Amygdala (tissue), 56 donors: ENCODE data around the gene HHIP.
A peak's percentile ranks its signal among the peaks of the same experiment; 100 is the strongest.

Source experiments
- DNase-seq, 56 donors: peaks; one replicate each; lab custom pipeline; 2025; lab: John Stamatoyannopoulos, UW

The HHIP gene

GRCh38 chr4:144653781-144654545 lies 8.0 kb downstream of the HHIP start:
- no peak for DNase-seq

- DNase-seq = no peak
Observed at GRCh38 chr4:144655491-144655890, 9.5 kb downstream of the HHIP start.

- no peak for DNase-seq
Observed at GRCh38 chr4:144656850-144657249, 10.9 kb downstream of the HHIP start.

- no peak for DNase-seq
Observed at GRCh38 chr4:144658015-144658567, 12.1 kb downstream of the HHIP start.

- no peak for DNase-seq
Observed at GRCh38 chr4:144658903-144659302, 12.9 kb downstream of the HHIP start.

- no peak for DNase-seq
Observed at GRCh38 chr4:144659447-144659846, 13.5 kb downstream of the HHIP start.

- peak in 1 of 56 donors; percentile 5 for DNase-seq
Observed at GRCh38 chr4:144663834-144664475, 18.0 kb downstream of the HHIP start.

- DNase-seq = no peak
Observed at GRCh38 chr4:144666539-144667175, 20.7 kb downstream of the HHIP start.

GRCh38 chr4:144667500-144667899 lies 21.5 kb downstream of the HHIP start:
- DNase-seq = no peak

GRCh38 chr4:144670776-144671175 lies 24.8 kb downstream of the HHIP start:
- no peak for DNase-seq

- no peak for DNase-seq
Observed at GRCh38 chr4:144674711-144675110, 28.8 kb downstream of the HHIP start.

GRCh38 chr4:144681806-144682205 lies 35.9 kb downstream of the HHIP start:
- no peak for DNase-seq

- DNase-seq = no peak
Observed at GRCh38 chr4:144683516-144683915, 37.6 kb downstream of the HHIP start.

- DNase-seq = no peak
Observed at GRCh38 chr4:144685911-144686310, 40.0 kb downstream of the HHIP start.

GRCh38 chr4:144686921-144687320 lies 41.0 kb downstream of the HHIP start:
- DNase-seq = no peak

- no peak for DNase-seq
Observed at GRCh38 chr4:144687466-144687865, 41.5 kb downstream of the HHIP start.

- no peak for DNase-seq
Observed at GRCh38 chr4:144688035-144688569, 42.1 kb downstream of the HHIP start.

GRCh38 chr4:144689125-144689524 lies 43.2 kb downstream of the HHIP start:
- DNase-seq = no peak

- no peak for DNase-seq
Observed at GRCh38 chr4:144695721-144696120, 49.8 kb downstream of the HHIP start.

GRCh38 chr4:144696376-144696775 lies 50.4 kb downstream of the HHIP start:
- DNase-seq = no peak

GRCh38 chr4:144699565-144699964 lies 53.6 kb downstream of the HHIP start:
- no peak for DNase-seq
